ENCODE results near the gene KLHDC8A.
A peak's percentile ranks its signal among the peaks of the same experiment; 100 is the strongest.

KLHDC8A gene

GRCh38 chr1:205294934-205295333, 61.8 kb downstream of the KLHDC8A start:
- Histone ChIP-seq H3K4me1 (ENCODE audit: control insufficient read depth, insufficient read depth, low read length) (peaks cover 5% of the 10 kb centered on the region), H3K9me3 (ENCODE audit: control insufficient read depth, insufficient read depth, low read depth, low read length) (no peaks in the 10 kb centered on the region), H3K4me3 (ENCODE audit: low read depth, low read length) (no peak overlapping the region), H3K36me3 (ENCODE audit: control insufficient read depth in 2 of 2, insufficient read depth in 1 of 2, low read length in 2 of 2) (no peaks in the 10 kb centered on the region), H3K27ac (ENCODE audit: extremely low read depth, low read depth, low read length) (0 out of 2 replicates have a peak overlapping the region, but pooled peaks have one; percentile 7)
- TF ChIP-seq IKZF3 (tag by site-specific recombination; IDR thresholded peaks at IDR 0.05) = 0 out of 2 replicates have a peak, but pooled peaks have one; percentile 3
- no peak for TF ChIP-seq ZNF146 (tag by site-specific recombination; IDR thresholded peaks at IDR 0.05)
- CTCF ChIA-PET = interaction anchor here (0.6 to 2.4 kb wide), 7 partner anchors 10 to 40 kb away, joined by 3 to 9 read pairs (median 6); no protein-coding TSS in a partner anchor
- POLR2A ChIA-PET = interaction anchor here (1.1 to 4.2 kb wide), 4 partner anchors 10 to 30 kb away, joined by 3 to 23 read pairs (median 8); partner anchors contain the start of gene NUAK2

GRCh38 chr1:205294175-205294917, 62.4 kb downstream of the KLHDC8A start:
- Histone ChIP-seq H3K27ac (ENCODE audit: extremely low read depth, low read depth, low read length) (peak overlapping the region; percentile 7; the same call in 1 of the 2 replicates), H3K4me1 (ENCODE audit: control insufficient read depth, insufficient read depth, low read length) (peaks cover 5% of the 10 kb centered on the region), H3K9me3 (ENCODE audit: control insufficient read depth, insufficient read depth, low read depth, low read length) (no peaks in the 10 kb centered on the region), H3K4me3 (ENCODE audit: low read depth, low read length) (no peak overlapping the region), H3K36me3 (ENCODE audit: control insufficient read depth in 2 of 2, insufficient read depth in 1 of 2, low read length in 2 of 2) (no peaks in the 10 kb centered on the region)
- ChIA-PET POLR2A (interaction anchor here (1.0 to 4.2 kb wide), 7 partner anchors 9 to 31 kb away, joined by 3 to 23 read pairs (median 5); partner anchors contain the start of gene NUAK2), CTCF (interaction anchor here (0.5 to 2.4 kb wide), 9 partner anchors 10 to 229 kb away, joined by 3 to 9 read pairs (median 6); no protein-coding TSS in a partner anchor)
- TF ChIP-seq ZFP69B (tag by site-specific recombination; IDR thresholded peaks at IDR 0.05) = peak; percentile 22; the same call in 1 of the 2 replicates
- TF ChIP-seq, protein P1, sequence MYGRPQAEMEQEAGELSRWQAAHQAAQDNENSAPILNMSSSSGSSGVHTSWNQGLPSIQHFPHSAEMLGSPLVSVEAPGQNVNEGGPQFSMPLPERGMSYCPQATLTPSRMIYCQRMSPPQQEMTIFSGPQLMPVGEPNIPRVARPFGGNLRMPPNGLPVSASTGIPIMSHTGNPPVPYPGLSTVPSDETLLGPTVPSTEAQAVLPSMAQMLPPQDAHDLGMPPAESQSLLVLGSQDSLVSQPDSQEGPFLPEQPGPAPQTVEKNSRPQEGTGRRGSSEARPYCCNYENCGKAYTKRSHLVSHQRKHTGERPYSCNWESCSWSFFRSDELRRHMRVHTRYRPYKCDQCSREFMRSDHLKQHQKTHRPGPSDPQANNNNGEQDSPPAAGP (tag by site-specific recombination; IDR thresholded peaks at IDR 0.05) = peak; percentile 63; the same call in 1 of the 2 replicates
- TF ChIP-seq, protein P2, sequence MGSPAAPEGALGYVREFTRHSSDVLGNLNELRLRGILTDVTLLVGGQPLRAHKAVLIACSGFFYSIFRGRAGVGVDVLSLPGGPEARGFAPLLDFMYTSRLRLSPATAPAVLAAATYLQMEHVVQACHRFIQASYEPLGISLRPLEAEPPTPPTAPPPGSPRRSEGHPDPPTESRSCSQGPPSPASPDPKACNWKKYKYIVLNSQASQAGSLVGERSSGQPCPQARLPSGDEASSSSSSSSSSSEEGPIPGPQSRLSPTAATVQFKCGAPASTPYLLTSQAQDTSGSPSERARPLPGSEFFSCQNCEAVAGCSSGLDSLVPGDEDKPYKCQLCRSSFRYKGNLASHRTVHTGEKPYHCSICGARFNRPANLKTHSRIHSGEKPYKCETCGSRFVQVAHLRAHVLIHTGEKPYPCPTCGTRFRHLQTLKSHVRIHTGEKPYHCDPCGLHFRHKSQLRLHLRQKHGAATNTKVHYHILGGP (tag by site-specific recombination; IDR thresholded peaks at IDR 0.05) = peak; percentile 75
- peak; percentile 49; the same call in 1 of the 2 replicates for TF ChIP-seq TRIM28 (IDR thresholded peaks at IDR 0.05; ENCODE audit: borderline replicate concordance, low read length)
- TF ChIP-seq HOXD13 (CRISPR knock-in tag; IDR thresholded peaks at IDR 0.05; ENCODE audit: borderline replicate concordance) = no peak
- TF ChIP-seq PRDM1 (tag by site-specific recombination; IDR thresholded peaks at IDR 0.05) = peak; percentile 91
- peak; percentile 78 for TF ChIP-seq ZNF398 (tag by site-specific recombination; IDR thresholded peaks at IDR 0.05)
- 0 out of 2 replicates have a peak, but pooled peaks have one; percentile 42 for TF ChIP-seq TSHZ1 (tag by site-specific recombination; IDR thresholded peaks at IDR 0.05; ENCODE audit: borderline replicate concordance)
- no peak for TF ChIP-seq ZNF701 (tag by site-specific recombination; IDR thresholded peaks at IDR 0.05)
- TF ChIP-seq ZNF223 (tag by site-specific recombination; IDR thresholded peaks at IDR 0.05) = no peak
- TF ChIP-seq ZNF184 (tag by site-specific recombination; IDR thresholded peaks at IDR 0.05) = peak; percentile 50; the same call in 1 of the 2 replicates
- TF ChIP-seq MYNN (tag by site-specific recombination; IDR thresholded peaks at IDR 0.05; ENCODE audit: borderline replicate concordance) = 0 out of 2 replicates have a peak, but pooled peaks have one; percentile 12
- peak; percentile 46; the same call in 1 of the 2 replicates for TF ChIP-seq IKZF3 (tag by site-specific recombination; IDR thresholded peaks at IDR 0.05)
- peak; percentile 24; the same call in 1 of the 2 replicates for TF ChIP-seq ZIC2 (tag by site-specific recombination; IDR thresholded peaks at IDR 0.05)
- peak; percentile 25; the same call in 1 of the 2 replicates for TF ChIP-seq ZXDB (tag by site-specific recombination; IDR thresholded peaks at IDR 0.05)
- peak; percentile 48; the same call in 1 of the 2 replicates for TF ChIP-seq ZBTB17 (tag by site-specific recombination; IDR thresholded peaks at IDR 0.05)
- TF ChIP-seq, protein P3, sequence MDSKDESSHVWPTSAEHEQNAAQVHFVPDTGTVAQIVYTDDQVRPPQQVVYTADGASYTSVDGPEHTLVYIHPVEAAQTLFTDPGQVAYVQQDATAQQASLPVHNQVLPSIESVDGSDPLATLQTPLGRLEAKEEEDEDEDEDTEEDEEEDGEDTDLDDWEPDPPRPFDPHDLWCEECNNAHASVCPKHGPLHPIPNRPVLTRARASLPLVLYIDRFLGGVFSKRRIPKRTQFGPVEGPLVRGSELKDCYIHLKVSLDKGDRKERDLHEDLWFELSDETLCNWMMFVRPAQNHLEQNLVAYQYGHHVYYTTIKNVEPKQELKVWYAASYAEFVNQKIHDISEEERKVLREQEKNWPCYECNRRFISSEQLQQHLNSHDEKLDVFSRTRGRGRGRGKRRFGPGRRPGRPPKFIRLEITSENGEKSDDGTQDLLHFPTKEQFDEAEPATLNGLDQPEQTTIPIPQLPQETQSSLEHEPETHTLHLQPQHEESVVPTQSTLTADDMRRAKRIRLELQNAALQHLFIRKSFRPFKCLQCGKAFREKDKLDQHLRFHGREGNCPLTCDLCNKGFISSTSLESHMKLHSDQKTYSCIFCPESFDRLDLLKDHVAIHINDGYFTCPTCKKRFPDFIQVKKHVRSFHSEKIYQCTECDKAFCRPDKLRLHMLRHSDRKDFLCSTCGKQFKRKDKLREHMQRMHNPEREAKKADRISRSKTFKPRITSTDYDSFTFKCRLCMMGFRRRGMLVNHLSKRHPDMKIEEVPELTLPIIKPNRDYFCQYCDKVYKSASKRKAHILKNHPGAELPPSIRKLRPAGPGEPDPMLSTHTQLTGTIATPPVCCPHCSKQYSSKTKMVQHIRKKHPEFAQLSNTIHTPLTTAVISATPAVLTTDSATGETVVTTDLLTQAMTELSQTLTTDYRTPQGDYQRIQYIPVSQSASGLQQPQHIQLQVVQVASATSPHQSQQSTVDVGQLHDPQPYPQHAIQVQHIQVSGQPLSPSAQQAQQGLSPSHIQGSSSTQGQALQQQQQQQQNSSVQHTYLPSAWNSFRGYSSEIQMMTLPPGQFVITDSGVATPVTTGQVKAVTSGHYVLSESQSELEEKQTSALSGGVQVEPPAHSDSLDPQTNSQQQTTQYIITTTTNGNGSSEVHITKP (tag by site-specific recombination; IDR thresholded peaks at IDR 0.05) = peak; percentile 81
- TF ChIP-seq ZNF521 (tag by site-specific recombination; IDR thresholded peaks at IDR 0.05) = no peak
- TF ChIP-seq ZNF660 (tag by site-specific recombination; IDR thresholded peaks at IDR 0.05) = 0 out of 2 replicates have a peak, but pooled peaks have one; percentile 26
- TF ChIP-seq ZBTB20 (tag by site-specific recombination; IDR thresholded peaks at IDR 0.05) = 0 out of 2 replicates have a peak, but pooled peaks have one; percentile 35

All from HEK293 (cell line).